Activated T-helper 1 cell treated with Interleukin-2 at 50 U/mL for 16 hours (primary cell): ENCODE data around the gene KIF4A.
"Not testable (repeated sequence)": the region's sequence is repeated elsewhere in the genome, so short reads cannot be mapped to it uniquely, and the experiment has no call there.

ENCODE experiments used
- DNase-seq: peaks from one replicate; pipeline ENCODE4 v3.0.0-alpha.2; 2020; ENCODE audit warnings: low read depth

Gene KIF4A

DNA sequence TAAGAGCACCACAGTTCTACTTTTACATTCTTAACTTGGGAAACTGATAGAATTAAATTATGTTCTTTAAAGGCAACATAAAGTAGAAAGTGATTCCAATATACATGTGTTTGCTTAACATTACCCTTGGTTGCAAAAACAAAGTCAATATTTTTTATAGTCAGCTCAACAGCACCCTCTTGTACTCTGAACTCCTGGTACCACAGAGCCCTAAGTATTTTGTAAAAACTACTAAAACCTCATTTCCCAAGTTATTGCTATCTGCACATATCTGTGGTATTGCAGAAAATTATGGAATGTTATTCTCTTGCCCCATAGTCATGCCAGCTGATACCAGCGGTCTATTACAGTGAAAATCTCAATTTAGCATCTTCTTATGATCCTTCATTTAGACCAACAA lies 2.9 kb downstream of the KIF4A start:
- no peak for DNase-seq

DNA sequence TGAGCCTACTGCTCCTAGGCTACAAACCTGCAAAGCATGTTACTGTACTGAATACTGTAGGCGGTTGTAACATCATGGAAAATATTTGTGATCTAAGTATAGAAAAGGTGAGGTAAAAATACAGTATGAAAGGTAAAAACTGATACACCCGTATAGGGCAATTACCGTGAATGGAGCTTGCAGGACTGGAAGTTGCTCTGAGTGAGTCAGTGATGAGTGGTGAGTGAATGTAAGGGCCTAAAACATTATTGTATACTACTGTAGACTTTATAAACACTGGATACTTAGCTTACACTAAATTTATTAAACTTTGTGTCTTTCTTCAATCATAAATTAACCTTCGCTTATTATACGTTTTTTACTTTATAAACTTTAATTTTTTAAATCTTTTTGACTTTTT lies 3.7 kb downstream of the KIF4A start:
- DNase-seq, result no peak

DNA sequence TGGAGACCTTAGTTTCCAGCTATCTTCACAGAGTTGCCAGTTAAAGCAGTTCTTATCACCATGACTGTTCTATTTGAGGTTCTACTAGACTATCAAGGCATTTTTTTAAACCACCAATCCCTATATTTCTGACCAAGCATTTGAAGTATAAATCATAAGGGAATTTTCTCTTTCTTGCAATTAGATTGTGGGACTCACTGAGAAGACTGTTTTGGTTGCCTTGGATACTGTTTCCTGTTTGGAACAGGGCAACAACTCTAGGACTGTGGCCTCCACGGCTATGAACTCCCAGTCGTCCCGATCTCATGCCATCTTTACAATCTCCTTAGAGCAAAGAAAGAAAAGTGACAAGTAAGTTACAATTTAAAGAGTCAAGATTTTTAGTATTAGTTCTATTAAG lies 11.8 kb downstream of the KIF4A start:
- no peak for DNase-seq

DNA sequence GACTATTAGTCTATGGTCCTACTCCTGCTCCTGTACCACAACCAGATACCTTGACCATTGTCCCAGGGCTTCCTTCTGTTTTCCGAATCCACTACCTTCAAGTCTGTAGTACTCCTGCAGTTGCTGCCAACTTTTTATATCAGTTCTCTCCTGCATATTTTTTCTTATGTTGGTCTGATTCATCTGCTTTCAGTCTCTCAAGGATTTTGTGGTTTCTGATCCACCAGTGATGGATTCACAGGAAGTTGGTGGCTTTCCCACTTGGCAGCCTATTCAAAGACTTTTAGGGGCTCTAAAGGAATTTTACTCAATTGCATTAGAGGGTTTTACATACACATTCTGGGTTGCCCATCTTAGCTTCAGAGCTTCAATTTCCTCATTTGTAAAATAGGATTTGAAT lies 23.6 kb downstream of the KIF4A start:
- no peak for DNase-seq

DNA sequence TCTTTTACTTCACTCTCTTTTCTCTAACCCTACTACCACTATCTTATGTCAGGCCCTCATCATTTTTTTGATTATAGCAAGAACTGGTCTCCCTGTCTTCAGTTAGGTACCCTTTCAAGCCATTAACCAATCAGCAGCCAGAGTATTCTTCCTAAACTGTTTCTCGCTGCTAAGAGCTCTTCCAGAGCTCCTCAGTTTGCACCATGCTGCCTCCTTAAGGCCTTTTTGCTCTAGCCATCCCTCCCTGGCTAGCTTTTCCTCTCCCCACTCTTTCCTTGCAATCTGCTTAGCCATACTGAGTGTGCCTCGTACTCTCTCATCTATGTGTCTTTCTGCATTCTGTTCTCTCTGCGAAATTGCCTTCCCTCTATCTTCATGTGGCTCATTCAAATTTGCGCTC lies 32.9 kb downstream of the KIF4A start:
- no peak for DNase-seq

DNA sequence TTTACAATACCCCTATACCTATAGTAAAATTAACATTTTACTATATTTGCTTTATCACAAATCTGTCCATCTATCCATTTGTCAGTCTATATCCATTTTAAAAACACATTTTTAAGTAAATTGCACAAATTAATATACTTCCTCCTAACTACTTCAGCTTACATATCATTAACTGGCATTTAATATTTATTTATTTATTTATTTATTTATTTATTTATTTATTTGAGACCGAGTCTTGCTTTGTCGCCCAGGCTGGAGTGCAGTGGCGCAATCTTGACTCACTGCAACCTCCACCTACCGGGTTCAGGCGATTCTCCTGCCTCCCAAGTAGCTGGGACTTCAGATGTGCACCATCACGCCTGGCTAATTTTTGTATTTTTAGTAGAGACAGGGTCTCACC lies 33.7 kb downstream of the KIF4A start:
- not testable (repeated sequence) for DNase-seq

DNA sequence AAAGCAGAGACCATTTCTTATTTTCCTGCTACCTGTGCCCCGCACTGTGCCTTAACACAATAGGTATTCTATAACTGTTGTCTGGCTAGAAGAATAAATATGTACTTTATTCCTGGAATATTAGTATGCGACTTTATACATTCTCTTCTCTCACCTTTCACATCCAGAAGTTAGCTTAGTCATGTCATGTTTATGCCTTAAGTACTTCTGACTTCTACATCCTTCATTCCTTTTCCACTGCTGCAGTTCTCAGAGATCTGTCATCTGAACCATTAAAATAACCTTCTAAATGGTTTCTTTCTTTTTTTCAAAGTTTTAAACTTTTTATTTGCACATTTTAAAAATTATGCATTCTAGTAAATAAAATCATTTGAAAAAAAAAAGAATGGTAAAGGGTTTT lies 34.4 kb downstream of the KIF4A start:
- no peak for DNase-seq

DNA sequence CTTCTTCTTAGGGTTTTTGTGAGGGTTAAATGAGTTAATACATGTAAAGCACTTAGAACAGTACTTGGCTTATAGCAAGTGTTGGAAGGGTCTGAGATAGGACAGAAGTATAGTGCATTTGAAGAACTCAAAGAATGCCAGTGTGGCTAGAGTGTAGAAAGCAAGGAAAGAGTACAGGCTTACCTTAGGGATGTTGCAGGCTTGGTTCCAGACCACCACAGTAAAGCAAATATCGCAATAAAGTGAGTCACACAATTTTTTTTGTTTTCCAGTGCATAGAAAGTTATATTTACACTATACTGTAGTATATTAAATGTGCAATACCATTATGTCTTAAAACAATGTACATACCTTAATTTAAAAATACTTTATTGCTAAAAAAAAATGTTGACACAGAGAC lies 41.3 kb downstream of the KIF4A start:
- DNase-seq, result no peak

DNA sequence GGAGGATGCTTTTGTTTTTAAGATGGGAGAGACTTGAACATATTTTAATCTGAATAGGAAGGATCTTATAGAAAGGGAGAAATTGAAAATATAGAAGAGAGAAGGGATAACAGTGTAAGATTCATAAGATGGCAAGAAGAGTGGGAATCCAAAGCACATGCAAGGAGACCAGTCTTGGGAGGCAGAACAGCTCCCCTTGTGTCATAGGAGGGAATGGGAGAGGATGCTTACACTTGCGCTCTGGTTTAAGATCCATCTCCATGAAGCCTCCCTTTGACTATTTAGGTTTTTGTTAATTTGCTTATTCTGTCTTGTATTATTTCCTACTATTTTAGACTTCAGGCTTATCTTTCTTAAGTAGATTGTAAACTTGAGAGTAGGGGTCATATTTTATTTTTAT lies 42.7 kb downstream of the KIF4A start:
- DNase-seq, result no peak

DNA sequence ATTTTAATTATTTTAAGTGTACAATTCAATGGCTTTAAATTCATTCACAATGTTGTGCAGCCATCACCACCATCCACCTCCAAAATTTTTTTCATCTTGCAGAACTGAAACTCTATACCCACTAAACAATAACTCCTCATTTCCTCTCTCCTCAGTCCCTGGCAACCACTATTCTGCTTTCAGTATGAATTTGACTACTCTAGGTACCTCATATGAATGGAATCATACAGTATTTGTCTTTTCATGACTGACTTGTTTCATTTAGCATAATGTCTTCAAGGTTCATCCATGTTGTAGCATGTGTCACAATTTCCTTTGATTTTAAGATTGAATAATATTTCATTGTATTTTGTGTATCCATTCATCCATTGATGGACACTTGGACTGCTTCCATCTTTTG lies 46.9 kb downstream of the KIF4A start:
- DNase-seq, result no peak

DNA sequence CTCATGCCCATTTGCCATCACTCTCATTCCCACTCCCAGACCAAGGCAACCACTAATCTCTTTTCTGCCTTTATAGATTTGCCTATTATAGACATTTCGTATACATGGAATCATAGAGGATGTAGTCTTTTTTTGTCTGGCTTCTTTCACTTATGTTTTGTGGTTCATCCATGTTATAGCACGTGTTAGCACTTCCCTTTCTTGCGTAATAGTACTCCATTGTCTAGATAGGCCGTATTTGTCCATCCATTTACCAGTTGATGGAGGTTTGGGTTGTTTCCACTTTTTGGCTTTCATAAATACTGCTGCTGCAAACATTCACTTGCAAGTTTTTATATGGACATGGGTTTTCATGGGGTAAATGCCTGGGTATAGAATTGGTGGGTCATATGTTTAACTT lies 48.4 kb downstream of the KIF4A start:
- DNase-seq, result no peak

DNA sequence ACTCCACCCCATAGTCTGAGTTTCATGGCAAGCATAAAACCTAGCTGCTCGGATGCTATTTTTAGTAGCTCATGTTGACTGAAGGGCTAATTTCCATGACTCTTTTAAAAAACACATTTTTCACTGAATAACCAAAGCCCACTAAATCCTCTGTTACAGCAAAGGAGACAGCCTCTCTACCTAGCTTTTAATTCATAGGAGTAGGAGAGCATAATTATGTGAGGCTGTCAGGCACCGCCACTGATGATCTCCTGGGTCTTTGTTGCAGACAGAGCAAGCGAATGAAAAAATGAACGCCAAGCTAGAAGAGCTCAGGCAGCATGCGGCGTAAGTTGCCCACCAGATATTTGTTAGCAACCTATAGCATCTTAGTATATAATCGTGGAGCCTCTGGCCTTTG lies 53.5 kb downstream of the KIF4A start:
- no peak for DNase-seq

DNA sequence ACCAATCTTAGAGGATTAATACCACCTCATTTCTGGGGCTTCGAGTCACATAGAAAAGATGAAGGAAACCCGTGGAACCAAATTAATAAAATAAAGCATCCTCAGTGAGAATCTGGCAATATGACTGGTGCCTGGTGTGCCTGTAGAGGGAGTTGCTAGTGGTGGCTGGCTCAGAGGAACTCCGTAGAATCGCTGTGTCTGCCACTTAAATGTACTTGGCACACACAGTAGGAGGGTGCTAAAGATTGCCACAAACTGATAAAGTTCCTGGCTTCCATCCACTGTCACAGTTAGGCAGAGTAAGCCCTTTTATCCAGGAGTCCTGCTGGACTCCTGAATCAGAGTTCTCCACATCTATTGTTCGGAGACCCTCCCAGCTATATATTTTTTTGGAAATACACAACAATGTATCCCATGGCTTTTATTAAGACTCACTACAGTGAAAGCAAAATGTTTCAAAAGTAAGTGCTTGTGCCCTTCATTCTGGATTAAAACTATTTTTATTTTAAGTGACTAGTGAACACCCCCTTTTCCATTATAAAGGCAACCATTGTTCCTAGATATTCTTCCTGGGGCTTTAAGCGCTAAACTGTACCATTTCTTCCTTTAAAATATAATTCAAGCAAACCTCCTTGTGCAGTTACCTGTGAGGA lies 56.6 kb downstream of the KIF4A start:
- DNase-seq, result no peak

DNA sequence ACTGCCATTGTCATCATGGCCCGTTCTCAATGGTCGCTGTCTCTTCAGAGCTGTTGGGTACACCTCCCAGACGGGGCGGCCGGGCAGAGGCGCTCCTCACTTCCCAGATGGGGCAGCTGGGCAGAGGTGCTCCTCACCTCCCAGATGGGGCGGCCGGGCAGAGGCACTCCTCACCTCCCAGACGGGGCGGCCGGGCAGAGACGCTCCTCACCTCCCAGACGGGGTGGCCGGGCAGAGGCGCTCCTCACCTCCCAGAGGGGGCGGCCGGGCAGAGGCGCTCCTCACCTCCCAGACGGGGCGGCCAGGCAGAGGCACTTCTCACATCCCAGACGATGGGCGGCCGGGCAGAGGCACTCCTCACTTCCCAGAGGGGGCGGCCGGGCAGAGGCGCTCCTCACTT lies 58.9 kb downstream of the KIF4A start:
- DNase-seq, result not testable (repeated sequence)

DNA sequence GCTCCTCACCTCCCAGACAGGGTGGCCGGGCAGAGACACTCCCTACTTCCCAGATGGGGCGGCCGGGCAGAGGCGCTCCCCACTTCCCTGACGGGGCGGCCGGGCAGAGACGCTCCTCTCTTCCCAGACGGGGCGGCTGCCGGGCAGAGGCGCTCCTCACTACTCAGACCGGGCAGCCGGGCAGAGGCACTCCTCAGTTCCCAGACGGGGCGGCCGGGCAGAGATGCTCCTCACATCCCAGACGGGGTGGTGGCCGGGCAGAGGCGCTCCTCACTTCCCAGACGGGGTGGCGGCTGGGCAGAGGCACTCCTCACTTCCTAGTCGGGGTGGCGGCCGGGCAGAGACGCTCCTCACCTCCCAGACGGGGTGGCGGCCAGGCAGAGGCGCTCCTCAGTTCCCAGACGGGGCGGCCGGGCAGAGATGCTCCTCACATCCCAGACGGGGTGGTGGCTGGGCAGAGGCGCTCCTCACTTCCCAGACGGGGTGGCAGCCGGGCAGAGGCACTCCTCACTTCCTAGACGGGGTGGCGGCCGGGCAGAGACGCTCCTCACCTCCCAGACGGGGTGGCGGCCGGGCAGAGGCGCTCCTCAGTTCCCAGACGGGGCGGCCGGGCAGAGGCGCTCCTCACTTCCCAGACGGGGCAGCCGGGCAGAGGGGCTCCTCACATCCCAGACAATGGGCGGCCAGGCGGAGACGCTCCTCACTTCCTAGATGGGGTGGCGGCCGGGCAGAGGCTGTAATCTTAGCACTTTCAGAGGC lies 59.6 kb downstream of the KIF4A start:
- DNase-seq, result not testable (repeated sequence)

DNA sequence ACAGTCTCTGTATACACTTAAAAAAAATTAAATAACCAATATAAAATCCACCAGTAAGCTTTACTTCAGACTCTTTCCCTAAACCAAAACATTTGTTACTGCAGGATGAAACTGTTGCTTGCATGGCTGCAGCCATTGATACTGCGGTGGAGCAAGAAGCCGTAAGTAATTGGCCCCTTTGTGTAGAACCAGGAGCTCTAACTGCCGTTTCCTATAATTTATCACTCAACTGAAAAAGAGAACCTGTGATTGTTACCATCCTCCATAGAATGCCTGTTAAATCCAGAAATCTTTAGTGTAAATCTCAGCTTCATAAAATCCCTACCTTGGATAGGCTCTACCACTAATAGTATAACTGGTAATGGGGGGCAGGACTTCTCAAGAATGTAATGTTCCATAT lies 62.6 kb downstream of the KIF4A start:
- no peak for DNase-seq

DNA sequence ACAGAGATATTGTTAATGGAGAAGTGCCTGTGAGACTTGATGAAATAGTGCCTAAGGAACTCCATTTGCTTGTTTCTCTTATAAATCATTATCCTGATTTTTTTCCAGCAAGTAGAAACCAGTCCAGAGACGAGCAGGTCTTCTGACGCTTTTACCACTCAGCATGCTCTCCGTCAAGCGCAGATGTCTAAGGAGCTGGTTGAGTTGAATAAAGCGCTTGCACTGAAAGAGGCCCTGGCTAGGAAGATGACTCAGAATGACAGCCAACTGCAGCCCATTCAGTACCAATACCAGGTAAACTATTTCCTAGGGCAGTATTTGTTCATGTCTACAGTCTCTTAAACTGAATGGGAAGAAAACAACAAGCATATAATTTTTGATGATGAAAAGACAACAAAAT lies 63.6 kb downstream of the KIF4A start:
- no peak for DNase-seq

DNA sequence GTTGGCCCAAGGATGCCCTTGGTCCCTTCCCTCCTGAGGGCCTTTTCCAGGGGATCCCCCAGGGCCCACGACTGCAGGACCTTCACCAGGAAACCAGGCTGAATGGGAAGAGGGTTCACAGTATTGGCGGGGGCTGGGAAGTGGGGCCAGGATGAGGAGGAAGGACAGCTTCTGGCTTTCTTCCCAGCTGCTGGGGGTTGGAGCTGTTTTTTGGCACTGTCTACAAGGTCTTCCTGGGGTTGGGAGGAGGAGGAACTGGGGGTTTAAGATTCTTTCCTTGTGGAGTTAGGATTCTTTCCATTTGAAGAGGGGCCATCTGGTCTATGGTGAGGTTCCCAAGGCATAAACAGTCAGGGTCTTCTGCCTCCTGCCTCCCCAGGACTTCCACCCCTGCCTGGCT lies 64.8 kb downstream of the KIF4A start:
- no peak for DNase-seq

DNA sequence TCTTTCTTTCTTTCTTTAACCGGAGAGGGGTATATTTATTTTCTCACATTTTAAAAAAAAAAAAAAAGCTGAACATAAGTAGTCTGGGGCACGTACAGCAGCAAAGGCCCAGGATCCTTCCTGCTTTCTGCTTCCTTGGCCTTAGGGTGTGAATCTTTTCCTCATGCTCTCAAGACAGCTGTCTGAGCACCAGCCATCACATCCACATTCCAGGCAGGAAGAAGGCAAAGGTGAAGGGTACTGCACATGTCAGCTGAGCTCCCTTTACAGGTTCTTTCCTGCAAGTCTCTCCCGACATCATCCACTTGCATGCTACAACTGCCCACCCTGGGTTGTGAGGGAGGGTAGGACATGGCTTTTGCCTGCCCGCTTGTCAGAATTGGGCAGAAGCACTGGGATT lies 69.6 kb downstream of the KIF4A start:
- no peak for DNase-seq

DNA sequence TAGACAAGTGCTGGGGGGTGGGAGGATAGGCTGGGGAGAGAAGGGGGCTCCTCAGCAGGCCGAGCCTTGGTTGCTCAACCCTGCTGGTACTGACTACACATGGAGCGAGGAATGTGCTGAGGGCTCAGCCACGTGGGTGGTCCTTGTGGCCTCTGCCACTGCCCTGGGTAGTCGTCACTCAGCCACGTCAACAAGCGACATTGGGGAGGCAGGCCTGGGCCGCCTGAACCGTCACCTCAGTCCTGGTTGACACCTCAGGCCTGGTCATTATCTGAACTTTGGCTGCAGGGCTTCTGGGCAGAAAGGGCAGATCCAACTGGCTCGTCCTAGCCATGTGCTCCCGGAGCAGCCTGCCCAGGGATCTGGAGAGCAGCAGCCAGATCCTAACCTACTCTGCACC lies 70.5 kb downstream of the KIF4A start:
- no peak for DNase-seq

DNA sequence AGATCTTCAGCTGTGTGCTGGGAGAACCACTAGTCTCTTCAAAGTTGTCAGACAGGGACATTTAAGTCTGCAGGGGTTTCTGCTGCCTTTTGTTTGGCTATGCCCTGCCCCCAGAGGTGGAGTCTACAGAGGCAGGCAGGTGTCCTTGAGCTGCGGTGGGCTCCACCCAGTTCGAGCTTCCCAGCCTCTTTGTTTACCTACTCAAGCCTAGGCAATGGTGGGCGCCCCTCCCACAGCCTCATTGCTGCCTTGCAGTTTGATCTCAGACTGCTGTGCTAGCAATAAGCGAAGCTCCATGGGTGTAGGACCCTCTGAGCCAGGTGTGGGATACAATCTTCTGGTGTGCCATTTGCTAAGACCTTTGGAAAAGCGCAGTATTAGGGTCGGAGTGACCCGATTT lies 78.8 kb downstream of the KIF4A start:
- DNase-seq, result not testable (repeated sequence)

DNA sequence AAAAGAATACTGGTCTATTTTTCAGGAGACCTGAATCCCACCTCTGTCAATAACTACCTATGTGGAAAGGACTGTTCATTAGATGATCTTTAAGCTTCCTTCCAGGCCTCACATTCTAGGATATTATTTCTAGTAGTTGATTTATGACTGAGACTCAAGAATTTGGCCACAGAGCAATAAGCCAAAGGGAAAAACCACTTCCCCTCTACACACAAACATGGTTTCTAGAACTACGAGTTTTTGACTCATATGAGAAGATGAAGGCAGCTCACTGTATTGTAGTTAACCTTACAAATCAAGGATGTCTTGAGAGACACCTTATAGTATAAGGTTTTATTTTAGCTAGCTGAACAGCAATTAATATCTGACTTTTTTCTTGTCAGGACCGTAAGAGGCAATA lies 96.3 kb downstream of the KIF4A start:
- no peak for DNase-seq

DNA sequence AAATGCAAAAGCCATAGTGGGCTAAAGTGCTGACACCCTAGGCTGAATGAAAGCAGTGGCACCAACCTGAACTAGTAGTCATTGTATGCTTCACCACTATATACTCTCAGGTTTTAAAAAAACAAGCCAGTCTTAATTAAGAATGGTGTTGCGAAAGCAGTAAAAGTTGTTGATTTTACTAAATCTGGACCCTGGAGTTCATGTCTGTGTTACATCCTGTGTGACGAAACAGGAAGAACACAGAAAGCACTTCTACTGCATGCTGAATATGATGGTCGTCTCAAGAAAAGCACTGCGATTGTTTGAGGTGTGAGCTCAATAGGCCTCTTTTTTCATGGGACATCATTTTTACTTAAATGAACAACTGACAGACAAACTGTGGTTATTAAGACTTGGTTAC lies 109.0 kb downstream of the KIF4A start:
- no peak for DNase-seq

DNA sequence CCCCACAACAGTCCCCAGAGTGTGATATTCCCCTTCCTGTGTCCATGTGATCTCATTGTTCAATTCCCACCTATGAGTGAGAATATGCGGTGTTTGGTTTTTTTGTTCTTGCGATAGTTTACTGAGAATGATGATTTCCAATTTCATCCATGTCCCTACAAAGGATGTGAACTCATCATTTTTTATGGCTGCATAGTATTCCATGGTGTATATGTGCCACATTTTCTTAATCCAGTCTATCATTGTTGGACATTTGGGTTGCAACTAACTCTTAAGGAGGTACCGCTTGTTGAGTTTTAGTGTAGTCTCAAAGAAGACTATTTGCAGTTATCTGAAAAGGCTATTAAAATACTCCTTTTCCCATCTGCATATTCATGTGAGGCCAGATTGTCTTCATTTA lies 110.3 kb downstream of the KIF4A start:
- not testable (repeated sequence) for DNase-seq
